Measurements from ENCODE around the gene FBXO5.

- TF ChIP-seq CTCF (IDR thresholded peaks at IDR 0.05; ENCODE audit: low read depth, low read length) (no peak), MAX (IDR thresholded peaks at IDR 0.05; ENCODE audit: low read depth, low read length) (no peak), POLR2A (IDR thresholded peaks at IDR 0.05; ENCODE audit: extremely low read depth, insufficient read length) (no peak)
Observed at GRCh38 chr6:152942319-152942869, 40.4 kb downstream of the FBXO5 start.
